ENCODE data around the gene THNSL1.

GRCh38 chr10:24974976-24975375, 41.4 kb upstream of the THNSL1 start:
- TF ChIP-seq CTCF (IDR thresholded peaks at IDR 0.05) (no peak), POLR2A (IDR thresholded peaks at IDR 0.05) (no peak)

All from Peyer's patch (tissue), 4 donors.